GM18507 (cell line): ENCODE results near the gene ME3.
A peak's percentile ranks its signal among the peaks of the same experiment; 100 is the strongest.
"Not testable (repeated sequence)": the region's sequence is repeated elsewhere in the genome, so short reads cannot be mapped to it uniquely, and the experiment has no call there.

ENCODE experiments used
- DNase-seq: peaks from one replicate; pipeline ENCODE4 v3.0.0; 2011; ENCODE audit warnings: low read depth; ENCODE audit not compliant: insufficient read length; ENCODE audit errors: extremely low spot score
- FAIRE-seq: peaks from 2 replicates; lab custom pipeline; 2011; peaks lifted over from hg19 to GRCh38; lab: Jason Lieb, UNC

The ME3 gene

DNA sequence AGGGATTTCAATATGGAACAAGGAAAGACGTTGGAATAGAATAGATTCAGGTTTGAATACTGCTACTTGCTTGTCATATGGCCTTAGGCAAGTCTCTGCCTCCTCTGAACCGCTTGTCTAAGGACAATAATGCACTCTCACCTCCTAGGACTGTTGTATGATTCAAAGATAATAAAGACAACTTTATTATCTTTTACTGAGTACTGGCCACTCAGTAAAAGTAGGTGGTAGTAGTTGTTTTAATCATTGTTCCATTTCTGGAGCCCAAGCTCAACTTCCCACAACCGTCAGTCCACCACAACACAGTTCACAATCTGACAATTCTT is 134.2 kb downstream of the ME3 start:
- no peak for FAIRE-seq
- no peak for DNase-seq

DNA sequence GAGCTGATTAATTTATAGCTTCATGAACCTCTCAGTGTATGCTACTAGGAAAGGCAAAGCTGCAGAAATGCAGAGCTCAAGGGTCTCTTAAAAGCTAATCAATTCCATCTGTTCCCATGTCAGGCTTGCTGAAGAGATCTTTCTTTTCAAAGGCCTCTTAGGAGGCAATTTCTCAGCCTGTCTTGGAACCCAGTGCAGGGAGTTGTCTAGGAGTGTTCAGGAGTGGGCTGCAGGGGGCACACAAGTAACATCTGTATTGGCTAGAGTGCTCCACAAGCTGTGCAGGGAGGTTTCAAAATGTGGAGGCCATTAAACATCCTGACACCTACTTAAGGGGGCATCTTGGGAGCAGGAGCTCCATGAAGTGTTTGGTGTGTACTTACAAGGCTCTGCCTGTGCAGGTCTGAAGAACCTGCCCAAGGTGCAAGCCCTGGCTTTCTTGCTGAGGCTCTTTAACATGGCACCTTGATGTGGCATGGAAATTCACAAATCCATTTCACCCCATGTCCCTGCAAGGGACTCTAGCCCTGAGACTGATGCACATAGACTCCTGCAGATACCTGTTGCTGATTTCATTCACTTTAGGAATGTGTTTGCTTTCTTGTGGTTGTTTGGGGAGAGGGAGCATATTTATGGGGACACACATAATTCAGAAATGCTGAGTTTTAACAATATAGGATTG is 134.7 kb downstream of the ME3 start:
- FAIRE-seq: no peak
- no peak for DNase-seq

DNA sequence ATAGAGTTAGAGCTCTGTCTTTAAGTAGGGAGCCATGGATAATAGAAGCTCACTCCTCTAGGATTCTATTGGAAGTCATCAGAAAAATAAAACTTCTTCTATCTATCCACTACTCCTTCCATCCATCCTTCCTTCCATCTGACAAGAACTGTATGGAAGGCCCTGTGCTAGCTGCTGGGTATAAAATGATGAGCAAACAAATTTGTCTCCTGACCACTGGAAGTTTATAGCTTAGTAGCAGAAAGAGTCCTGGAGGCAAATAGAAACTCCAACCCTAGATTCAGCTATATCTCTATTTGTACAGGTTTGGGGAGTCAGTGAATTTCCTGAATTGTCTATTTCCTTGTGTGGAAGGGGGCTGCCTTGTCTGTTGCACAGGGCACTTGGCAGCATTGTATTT is 136.6 kb downstream of the ME3 start:
- FAIRE-seq: no peak
- DNase-seq: no peak

DNA sequence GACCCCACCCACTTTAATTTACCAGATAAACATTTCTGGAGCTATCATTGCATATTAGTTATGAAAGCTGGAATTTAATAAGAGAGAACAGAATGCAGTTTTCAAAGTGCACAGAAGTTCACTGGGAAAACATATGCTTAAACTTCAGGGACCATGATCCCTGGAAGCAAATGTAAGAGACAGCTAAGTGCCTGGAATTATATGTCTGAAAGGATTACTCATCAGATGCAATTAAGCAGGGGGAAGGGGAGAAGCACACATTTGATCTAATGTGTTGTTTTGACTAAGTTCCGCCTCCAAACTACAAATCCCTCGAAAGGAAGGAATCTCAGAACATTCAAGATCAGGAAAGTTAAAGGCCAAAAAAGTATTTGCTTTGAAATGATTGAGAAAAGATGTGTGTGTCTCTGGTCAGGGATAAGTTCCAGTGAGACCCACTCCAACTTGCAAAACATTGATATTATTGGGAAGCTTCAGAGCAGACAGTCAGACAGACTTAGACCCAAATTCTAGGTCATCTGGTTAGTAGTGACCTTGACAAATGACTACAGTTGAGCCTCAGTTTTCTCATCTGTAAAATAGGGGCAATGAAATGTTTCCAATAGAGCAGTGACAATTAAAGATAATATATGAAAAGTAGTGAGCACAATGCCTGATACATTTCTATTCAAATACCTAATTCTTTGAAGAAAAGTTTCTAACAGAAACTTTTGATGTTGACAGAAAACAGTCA is 147.6 kb downstream of the ME3 start:
- DNase-seq: no peak
- FAIRE-seq: no peak

DNA sequence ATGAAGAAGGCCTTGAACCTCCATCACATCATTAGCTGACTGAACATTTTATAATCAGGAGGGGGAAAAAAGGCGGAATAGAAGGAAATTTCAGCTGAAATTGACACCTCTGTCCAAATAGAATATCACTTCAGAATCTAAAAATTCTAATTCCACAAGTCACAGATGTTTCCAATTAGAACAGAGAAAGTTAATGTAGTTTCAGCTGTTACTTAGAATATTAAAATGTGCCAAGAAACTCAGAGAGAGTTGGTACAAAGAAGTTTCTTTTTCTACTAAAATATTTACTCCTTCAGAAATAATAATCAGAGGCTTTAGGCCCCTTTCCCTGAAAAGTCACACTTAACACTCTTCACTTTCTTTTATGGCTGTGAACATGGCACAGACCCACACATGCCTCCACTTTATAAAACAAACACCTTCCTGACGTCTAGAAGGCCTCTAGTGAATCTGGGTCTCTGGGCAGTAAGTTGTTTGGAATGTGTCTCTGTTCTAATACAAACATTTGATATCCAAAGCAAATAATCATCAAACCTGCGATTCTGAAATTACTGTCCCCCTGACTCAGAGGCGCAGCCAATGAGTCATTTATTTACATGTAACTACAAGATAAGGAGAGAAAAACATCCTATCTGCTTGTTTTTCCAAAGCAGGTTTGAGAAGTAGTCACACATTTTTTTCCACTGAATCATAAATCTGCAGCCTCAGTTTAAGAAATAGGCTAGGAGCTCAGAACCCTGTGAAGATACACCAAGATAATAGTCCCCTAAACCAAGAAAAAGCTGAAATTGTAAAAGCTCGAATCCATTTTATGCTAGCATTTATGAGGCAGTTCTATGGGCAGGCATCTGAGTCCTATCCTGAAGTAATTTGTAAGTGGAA is 148.4 kb downstream of the ME3 start:
- DNase-seq (no peak), FAIRE-seq (no peak)

DNA sequence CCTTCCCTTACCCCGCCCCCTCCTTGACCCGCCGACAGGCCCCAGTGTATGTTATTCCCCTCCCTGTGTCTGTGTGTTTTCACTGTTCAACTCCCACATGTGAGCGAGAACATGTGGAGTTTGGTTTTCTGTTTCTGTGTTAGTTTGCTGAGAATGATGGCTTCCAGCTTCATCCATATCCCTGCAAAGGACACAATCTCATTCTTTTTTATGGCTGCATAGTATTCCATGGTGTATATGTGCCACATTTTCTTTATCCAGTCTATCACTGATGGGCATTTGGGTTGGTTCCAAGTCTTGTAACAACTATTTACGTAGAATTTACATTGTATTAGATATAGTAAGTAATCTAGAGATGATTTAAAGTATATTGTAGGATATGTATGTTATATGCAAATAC is 149.9 kb downstream of the ME3 start:
- FAIRE-seq, DNase-seq: not testable (repeated sequence)

DNA sequence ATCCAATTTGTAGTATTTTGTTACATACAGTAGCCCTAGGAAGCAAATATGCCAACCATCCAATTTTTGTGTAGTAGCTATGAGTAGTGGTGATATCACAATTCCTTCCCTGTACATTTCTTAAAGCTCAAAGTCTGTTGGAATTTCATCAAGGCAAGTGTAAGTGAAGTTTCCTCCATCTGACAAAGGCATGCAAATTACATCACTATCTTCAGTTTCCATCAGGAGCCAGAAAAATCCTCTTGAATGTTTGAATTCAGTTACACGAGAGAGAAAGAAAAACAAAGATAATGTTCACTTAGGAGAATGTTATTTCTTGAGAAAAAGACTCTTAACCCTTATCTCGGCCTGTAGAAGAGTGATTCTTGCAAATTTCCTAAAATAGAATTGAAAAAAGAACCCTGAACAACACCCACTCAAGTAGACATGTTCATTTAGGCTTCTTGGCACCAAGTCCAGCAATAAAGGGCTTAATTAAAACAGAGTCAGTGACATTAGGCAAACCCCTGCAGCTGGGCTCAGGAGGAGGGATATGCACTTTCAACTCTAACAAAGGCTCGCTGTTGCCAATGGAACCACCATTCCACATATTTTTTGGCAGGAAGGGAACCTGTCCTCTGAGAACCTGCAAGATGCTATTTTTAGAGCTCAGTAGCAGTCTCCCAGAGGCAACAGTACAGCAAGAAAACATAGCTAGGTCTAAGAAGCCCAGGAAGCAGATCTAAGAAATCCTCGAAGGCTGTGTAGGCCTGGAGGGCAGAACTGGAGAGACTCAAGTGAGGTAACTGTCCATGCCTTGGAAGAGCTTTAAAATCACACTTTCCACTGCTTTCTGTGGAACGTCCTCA is 153.1 kb downstream of the ME3 start:
- no peak for DNase-seq
- FAIRE-seq: no peak

DNA sequence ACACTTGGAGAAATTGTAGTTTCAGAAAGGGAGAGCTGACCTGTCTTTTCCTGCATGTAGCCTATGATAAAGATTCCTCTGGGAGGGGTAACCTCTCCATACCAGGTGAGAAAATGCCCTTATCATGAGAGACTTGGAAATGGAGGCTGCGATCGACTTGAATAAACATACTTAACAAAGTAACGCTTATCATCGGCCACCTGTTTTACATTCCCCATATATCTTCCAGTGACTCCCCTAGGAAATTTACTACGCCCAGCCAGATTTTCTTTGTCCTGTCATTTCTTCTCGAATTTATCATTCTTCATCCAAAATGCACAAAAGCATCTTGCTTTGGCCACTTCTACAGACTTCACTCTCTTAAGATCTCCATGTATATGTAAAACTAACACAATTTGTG is 154.2 kb downstream of the ME3 start:
- DNase-seq (no peak), FAIRE-seq (no peak)

DNA sequence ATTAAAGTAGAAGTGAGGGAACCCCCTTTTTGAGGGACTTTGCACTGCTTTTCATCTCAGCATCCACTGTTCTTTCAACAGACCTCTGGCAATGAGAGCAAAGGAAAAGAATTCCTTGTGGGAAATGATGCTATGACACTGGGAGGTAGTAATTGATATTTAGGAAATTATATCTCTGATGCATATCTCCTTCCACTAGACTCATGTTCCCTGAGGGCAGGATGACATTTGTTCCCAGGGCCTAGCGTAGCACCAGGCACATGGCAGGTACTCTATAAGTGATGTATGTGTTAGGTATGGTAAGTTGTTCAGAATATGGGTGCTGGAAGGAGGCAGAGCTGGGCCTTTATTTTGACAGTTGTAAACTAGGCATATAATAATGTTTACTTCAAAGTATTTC is 154.9 kb downstream of the ME3 start:
- FAIRE-seq: no peak

DNA sequence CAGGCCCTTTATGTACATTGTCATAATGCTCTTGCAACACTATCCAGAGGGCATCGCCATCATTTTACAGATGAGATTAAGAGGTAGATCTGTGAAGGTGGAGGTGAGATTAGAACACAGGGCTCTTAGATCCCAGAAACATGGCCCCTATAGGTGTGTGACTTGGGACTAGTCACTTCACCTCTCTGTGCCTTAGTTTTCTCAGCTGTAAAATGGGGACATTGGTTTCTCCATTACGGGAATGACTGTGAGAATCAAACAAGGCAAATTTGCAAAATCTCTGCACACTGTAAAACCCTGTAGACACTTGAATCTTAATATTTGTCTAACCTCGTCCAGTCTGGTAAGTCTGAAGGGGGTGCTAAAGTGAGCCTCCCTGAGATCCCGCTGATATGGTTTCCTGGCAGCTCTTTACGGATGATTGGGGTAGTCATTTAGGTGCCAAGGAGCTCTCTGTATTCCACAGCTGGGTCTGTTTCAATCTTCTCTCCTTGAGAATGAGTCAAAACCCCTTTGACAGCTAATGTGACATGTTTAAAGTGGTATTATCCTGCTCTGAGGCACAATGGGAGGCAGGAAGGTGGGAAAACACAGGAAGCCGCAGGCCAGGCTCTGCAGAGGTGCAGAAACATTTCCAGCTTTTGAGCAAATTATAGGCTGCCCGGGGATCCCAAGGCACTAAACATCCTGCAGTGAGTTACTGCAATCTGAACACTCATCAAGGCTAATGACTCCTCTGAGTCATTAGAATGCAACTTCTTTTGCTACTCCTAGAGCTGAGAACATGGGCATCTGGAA is 156.9 kb downstream of the ME3 start:
- no peak for FAIRE-seq

More for the DNA sequence above, 154.9 kb downstream of the ME3 start:
- no peak for DNase-seq

DNA sequence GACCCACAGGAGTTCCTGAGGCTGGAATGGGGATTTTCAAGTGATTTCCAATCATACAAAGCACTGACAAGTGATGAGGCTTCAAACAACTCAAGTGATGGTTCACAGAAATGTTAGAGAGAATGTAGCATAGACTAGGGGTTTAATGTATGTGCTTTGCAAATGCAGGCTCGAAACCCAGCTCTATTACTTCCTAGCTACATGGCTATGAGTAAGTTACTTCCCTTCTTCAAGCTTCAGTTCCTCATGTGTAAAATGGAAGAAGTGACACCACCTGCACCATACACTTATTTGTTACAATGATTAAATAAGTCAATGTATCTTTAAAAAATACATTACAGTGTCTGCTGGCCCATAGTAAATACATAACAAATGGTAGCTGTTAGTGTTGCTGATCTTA is 158.0 kb downstream of the ME3 start:
- DNase-seq: no peak
- FAIRE-seq: no peak

More for the DNA sequence above, 156.9 kb downstream of the ME3 start:
- no peak for DNase-seq

DNA sequence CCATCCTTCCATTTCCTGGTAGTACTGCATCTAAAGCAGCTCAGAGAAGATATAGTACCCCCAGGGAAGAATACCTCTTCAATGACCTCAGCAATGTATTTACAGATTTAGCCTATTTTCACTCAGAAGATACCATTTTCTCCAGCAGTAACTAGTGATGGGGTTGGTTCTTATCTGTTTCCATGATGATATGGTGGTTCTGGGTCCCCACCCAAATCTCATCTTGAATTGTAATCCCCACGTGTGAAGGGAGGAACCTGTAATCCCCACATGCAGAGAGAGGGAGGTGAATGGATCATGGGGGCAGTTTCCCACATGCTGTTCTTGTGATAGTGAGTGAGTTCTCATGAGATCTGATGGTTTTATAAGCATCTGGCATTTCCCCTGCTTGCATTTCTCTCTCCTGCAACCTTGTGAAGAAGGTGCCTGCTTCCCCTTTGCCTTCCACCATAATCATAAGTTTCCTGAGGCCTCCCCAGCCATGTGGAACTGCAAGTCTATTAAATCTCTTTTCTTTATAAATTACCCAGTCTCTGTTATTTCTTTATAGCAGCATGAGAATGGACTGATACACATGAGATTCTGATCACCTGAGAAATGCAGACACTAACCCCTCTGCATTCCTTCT is 158.6 kb downstream of the ME3 start:
- no peak for FAIRE-seq

DNA sequence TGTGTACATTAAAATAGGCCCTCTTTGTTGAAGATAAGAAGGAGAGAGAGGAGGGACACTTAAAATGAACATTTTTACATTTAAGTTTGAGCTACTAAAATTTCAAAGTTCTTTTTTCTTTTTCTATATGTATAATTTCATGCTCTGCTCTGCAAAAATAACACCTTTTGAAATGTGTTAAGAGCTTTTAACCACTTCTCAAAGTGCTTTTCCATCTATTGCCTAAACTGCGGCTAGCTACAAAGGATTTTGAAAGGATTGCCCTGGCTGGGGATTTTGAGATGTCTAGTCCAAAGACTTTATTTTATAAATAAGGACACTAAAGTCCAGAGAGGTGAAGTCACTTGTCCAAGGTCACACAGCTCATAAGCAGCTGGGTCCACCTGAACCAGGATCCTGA is 159.3 kb downstream of the ME3 start:
- no peak for DNase-seq
- no peak for FAIRE-seq

More for the DNA sequence above, 158.6 kb downstream of the ME3 start:
- DNase-seq: no peak

DNA sequence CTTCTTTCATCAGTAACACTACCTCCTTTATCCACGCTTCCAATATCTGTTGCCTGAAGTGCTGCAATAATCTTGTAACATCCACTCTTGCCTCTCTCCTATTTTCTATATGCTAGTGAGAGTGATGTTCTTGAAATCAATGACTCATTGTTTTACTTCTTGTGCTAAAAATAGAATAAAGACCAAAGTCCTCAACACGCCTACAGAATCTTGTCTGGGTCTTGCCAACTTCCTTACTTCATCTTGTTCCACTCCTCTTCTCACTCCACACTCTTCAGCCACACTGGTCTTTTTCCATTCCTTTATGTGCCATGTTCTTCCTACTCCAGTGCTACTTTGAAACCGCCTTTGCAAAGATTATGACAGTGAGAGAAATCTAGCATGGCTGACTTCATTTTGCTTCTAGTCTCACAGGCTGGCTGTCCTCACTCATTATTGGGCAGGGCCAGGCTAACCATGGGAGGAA is 161.3 kb downstream of the ME3 start:
- DNase-seq (no peak), FAIRE-seq (peak; percentile 56)

DNA sequence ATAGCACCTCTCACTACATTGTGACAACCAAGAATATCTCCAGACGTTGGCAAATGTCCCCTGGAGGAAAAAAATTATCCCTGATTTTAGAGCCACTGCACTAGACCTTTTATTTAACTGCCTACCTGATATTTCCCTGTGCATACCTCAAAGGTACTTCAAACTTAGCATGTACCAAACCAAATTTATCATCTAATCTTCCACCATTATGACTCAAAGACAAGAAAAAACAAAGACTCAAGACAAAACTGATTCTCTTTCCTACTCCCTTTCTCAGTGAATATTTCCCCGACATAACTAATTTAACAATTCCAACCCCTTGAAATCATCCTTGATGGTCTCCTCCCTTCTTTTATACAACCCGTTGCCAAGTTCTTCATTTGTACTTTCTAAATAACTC is 161.7 kb downstream of the ME3 start:
- no peak for DNase-seq
- FAIRE-seq: no peak

DNA sequence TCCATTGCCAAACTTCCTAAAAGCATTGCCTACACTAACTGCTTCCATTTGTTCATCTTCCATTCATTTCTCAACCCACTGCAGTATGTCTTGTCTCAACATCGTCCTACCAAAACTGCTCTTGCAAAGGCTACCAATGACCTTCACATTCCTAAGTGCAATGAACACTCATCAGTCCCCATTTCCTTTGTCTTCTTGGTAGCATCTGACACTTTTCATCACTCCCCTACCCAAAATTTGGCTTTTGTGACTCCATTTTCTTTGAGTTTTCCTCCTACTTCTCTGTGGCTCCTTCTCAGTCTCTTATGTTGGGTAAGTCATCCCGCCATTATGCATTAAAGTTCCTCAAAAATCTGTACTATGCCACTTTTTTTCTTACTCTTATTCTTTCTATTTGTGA is 162.3 kb downstream of the ME3 start:
- FAIRE-seq (no peak), DNase-seq (no peak)

DNA sequence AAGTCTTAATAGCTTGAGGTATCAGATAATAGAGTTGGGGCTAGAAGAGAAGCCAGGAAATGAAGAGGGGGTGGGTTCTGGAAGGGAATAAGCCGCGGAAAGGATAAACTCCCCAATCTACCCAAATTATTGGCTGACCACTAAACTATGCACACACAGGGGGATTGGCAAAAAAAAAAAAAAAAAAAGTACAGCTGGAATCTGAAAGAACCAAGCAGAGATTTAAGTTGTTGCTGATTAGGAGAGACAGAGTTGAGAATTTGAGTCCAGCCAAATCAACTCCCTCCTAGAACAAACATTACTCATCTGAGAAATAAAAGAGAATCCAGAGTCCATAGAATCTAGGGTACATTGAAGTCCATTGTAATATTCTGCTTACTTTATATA is 162.8 kb downstream of the ME3 start:
- FAIRE-seq: no peak

More for the DNA sequence above, 162.8 kb downstream of the ME3 start:
- no peak for DNase-seq
